ENCODE results near the gene METTL25. TPM values are rescaled to one million over a fixed set of nuclear protein-coding genes. Genes with fewer than 3 reads are reported as not detected.

METTL25 gene
- total RNA-seq: 10 to 100 TPM; 16.3 to 20.6 TPM

- H3K36me3 ChIP-seq: peaks cover 4% of the 10 kb centered on the region
- H3K4me3 ChIP-seq: peak within 1 kb of the TSS; percentile 76 to 85
- peaks cover 0 to 41% of the 10 kb centered on the region in 2 donors for H3K4me1 ChIP-seq
- no peaks in the 10 kb centered on the region for H3K9me3 ChIP-seq
- peak within 1 kb of the TSS; percentile 89 to 95 for H3K27ac ChIP-seq
- TF ChIP-seq CTCF (IDR thresholded peaks at IDR 0.05): peak; percentile 99 to 100
- H3K27me3 ChIP-seq: no peaks in the 10 kb centered on the region
- peak; percentile 98 for DNase-seq (ENCODE audit: low spot score)
These were observed at the start of gene METTL25, which contains the start of gene CCDC59 for GRCh38 chr12:82358200-82359114. METTL25 (plus strand) TSS chr12:82358529; CDS start chr12:82358566, 37 bp downstream. CCDC59 (minus strand) TSS chr12:82358387; CDS start chr12:82358376, 11 bp downstream.

- Histone ChIP-seq H3K4me1 (no peaks in the 10 kb centered on the region), H3K27ac (no peak overlapping the region), H3K9me3 (no peaks in the 10 kb centered on the region), H3K27me3 (no peaks in the 10 kb centered on the region), H3K36me3 (no peaks in the 10 kb centered on the region), H3K4me3 (no peak overlapping the region)
- no peak for TF ChIP-seq CTCF (IDR thresholded peaks at IDR 0.05)
- DNase-seq (ENCODE audit: low spot score): no peak
These were observed 43.9 kb upstream of the METTL25 start for GRCh38 chr12:82314406-82314892.

GRCh38 chr12:82319276-82319675 lies 39.1 kb upstream of the METTL25 start:
- Histone ChIP-seq H3K36me3 (no peaks in the 10 kb centered on the region), H3K27ac (no peak overlapping the region), H3K27me3 (no peaks in the 10 kb centered on the region), H3K9me3 (no peaks in the 10 kb centered on the region), H3K4me1 (no peaks in the 10 kb centered on the region), H3K4me3 (no peak overlapping the region)
- DNase-seq (ENCODE audit: low spot score): no peak
- TF ChIP-seq CTCF (IDR thresholded peaks at IDR 0.05): no peak

GRCh38 chr12:82325540-82326336 lies 32.6 kb upstream of the METTL25 start:
- H3K4me3 ChIP-seq: no peak overlapping the region
- TF ChIP-seq CTCF (IDR thresholded peaks at IDR 0.05): no peak
- no peaks in the 10 kb centered on the region for H3K4me1 ChIP-seq

GRCh38 chr12:82326905-82327503 lies 31.3 kb upstream of the METTL25 start:
- no peak overlapping the region for H3K4me3 ChIP-seq
- DNase-seq (ENCODE audit: low spot score): no peak
- no peaks in the 10 kb centered on the region for H3K27me3 ChIP-seq
- H3K9me3 ChIP-seq: no peaks in the 10 kb centered on the region
- peak; percentile 29 to 61 for TF ChIP-seq CTCF (IDR thresholded peaks at IDR 0.05)
- no peaks in the 10 kb centered on the region for H3K36me3 ChIP-seq
- no peak overlapping the region for H3K27ac ChIP-seq
- H3K4me1 ChIP-seq: no peaks in the 10 kb centered on the region

More at GRCh38 chr12:82325540-82326336, 32.6 kb upstream of the METTL25 start:
- Histone ChIP-seq H3K27me3 (no peaks in the 10 kb centered on the region), H3K36me3 (no peaks in the 10 kb centered on the region), H3K9me3 (no peaks in the 10 kb centered on the region), H3K27ac (no peak overlapping the region)
- DNase-seq (ENCODE audit: low spot score): no peak

Measured in right atrium auricular region (tissue), 2 donors.